IMR-90 (cell line): ENCODE data around the gene CYP2J2. TPM values are rescaled to one million over a fixed set of nuclear protein-coding genes. Genes with fewer than 3 reads are reported as not detected.

Source experiments
- ATAC-seq: fragments of 200-7000 bp; cut with Tn5 transposase; 2 replicates; pipeline ENCODE4 v1.9.1; 2020; ENCODE audit warnings: low read depth, mild to moderate bottlenecking, moderate library complexity
- BruUV-seq: library from RNA; stranded (reverse); fragments of 400-500 nt; replicated peaks from 2 replicates; lab custom pipeline; 2021; lab: Mats Ljungman, UMichigan
- CTCF ChIA-PET: fragments of 300-600 bp; formaldehyde crosslinking; extraction: SDS; loops from one replicate; lab custom pipeline; 2021; ENCODE audit warnings: antibody characterized with exemption; lab: Yijun Ruan, JAX
- POLR2A ChIA-PET: fragments of 300-600 bp; sonication (Branson Sonifier 250); formaldehyde crosslinking; loops from one replicate; lab custom pipeline; 2022; ENCODE audit warnings: antibody characterized with exemption; ENCODE audit not compliant: unreplicated experiment; lab: Charles Lee
- DNase-seq: peaks from one replicate; pipeline ENCODE4 v3.0.0; 2013
- H2AFZ ChIP-seq: replicated peaks from 2 replicates; pipeline ENCODE3; 2013; ENCODE audit warnings: low read length, mild to moderate bottlenecking; ENCODE audit not compliant: poor library complexity
- H2AK5ac ChIP-seq: 2 replicates; pipeline ENCODE4 v1.6.1; 2013; ENCODE audit warnings: low read depth, low read length, inconsistent platforms
- H2AK9ac ChIP-seq: replicated peaks from 2 replicates; pipeline ENCODE3; 2013; ENCODE audit warnings: mild to moderate bottlenecking, low read depth, low read length, moderate library complexity; ENCODE audit not compliant: poor library complexity
- H2BK120ac ChIP-seq: 2 replicates; pipeline ENCODE4 v1.6.1; 2013; ENCODE audit warnings: low read depth, low read length, inconsistent platforms
- H2BK15ac ChIP-seq: 3 replicates; pipeline ENCODE4 v1.6.1; 2013; ENCODE audit warnings: low read depth, low read length, inconsistent platforms
- H2BK20ac ChIP-seq: 2 replicates; pipeline ENCODE4 v1.6.1; 2013; ENCODE audit warnings: low read depth, mild to moderate bottlenecking, inconsistent platforms, low read length, moderate library complexity
- H2BK5ac ChIP-seq: 2 replicates; pipeline ENCODE4 v1.6.1; 2013; ENCODE audit warnings: mild to moderate bottlenecking, low read depth, low read length, inconsistent platforms; ENCODE audit not compliant: poor library complexity, severe bottlenecking
- H3K14ac ChIP-seq: replicated peaks from 2 replicates; pipeline ENCODE4 v1.6.1; 2013; ENCODE audit warnings: low read depth, low read length, inconsistent platforms
- H3K18ac ChIP-seq: 2 replicates; pipeline ENCODE4 v1.6.1; 2013; ENCODE audit warnings: low read depth, low read length, control low read depth
- H3K23ac ChIP-seq: 2 replicates; pipeline ENCODE4 v1.6.1; 2013; ENCODE audit warnings: low read depth, low read length, inconsistent platforms
- H3K27ac ChIP-seq: 2 replicates; pipeline ENCODE4 v1.5.1; 2013; ENCODE audit warnings: mild to moderate bottlenecking, control low read depth, low read length; ENCODE audit not compliant: insufficient read depth
- H3K27me3 ChIP-seq: 2 replicates; pipeline ENCODE4 v1.6.1; 2013; ENCODE audit warnings: low read length; ENCODE audit not compliant: control insufficient read depth, insufficient read depth
- H3K36me3 ChIP-seq: 2 replicates; pipeline ENCODE4 v1.6.1; 2013; ENCODE audit warnings: low read length, mixed read lengths; ENCODE audit not compliant: control insufficient read depth, insufficient read depth
- H3K4ac ChIP-seq: 2 replicates; pipeline ENCODE4 v1.6.1; 2013; ENCODE audit warnings: low read depth, low read length, inconsistent platforms
- H3K4me1 ChIP-seq: 2 replicates; pipeline ENCODE4 v1.6.1; 2013; ENCODE audit warnings: low read length, mixed read lengths; ENCODE audit not compliant: control insufficient read depth, insufficient read depth
- H3K4me2 ChIP-seq: 2 replicates; pipeline ENCODE4 v1.6.1; 2013; ENCODE audit warnings: low read depth, mild to moderate bottlenecking, control low read depth, low read length, moderate library complexity
- H3K4me3 ChIP-seq: 2 replicates; pipeline ENCODE4 v1.5.1; 2013; ENCODE audit warnings: low read depth, mild to moderate bottlenecking, control low read depth, low read length, moderate library complexity; ENCODE audit not compliant: insufficient read depth
- H3K56ac ChIP-seq: 2 replicates; pipeline ENCODE4 v1.6.1; 2013; ENCODE audit warnings: low read length, inconsistent platforms; ENCODE audit not compliant: insufficient read depth; ENCODE audit errors: extremely low read depth
- H3K79me1 ChIP-seq, 2 experiments: 2 replicates each; pipeline ENCODE4 v1.6.1; 2013; ENCODE audit warnings: low read length in 2 of 2, inconsistent platforms in 1 of 2, low read depth in 1 of 2
- H3K9ac ChIP-seq: 2 replicates; pipeline ENCODE4 v1.6.1; 2013; ENCODE audit warnings: low read depth, low read length, control low read depth
- H3K9me1 ChIP-seq: 2 replicates; pipeline ENCODE4 v1.6.1; 2013; ENCODE audit warnings: low read length, inconsistent platforms; ENCODE audit not compliant: insufficient read depth
- H3K9me3 ChIP-seq: 2 replicates; pipeline ENCODE4 v1.6.1; 2013; ENCODE audit warnings: low read length; ENCODE audit not compliant: control insufficient read depth, insufficient read depth
- H4K20me1 ChIP-seq: 2 replicates; pipeline ENCODE4 v1.6.1; 2013; ENCODE audit warnings: low read length, inconsistent platforms; ENCODE audit not compliant: insufficient read depth
- H4K5ac ChIP-seq: 2 replicates; pipeline ENCODE4 v1.6.1; 2013; ENCODE audit warnings: mild to moderate bottlenecking, low read depth, low read length, control low read depth
- H4K8ac ChIP-seq, 2 experiments: 2 replicates each; pipeline ENCODE4 v1.6.1; 2013; ENCODE audit warnings: low read depth in 2 of 2, low read length in 2 of 2, control low read depth in 1 of 2, inconsistent platforms in 1 of 2
- H4K91ac ChIP-seq: 2 replicates; pipeline ENCODE4 v1.6.1; 2013; ENCODE audit warnings: low read depth, low read length, inconsistent platforms; ENCODE audit not compliant: insufficient read depth
- POLR2A ChIP-seq: IDR thresholded peaks from 2 replicates; pipeline ENCODE4 v1.6.1; 2012; ENCODE audit warnings: mild to moderate bottlenecking, low read depth, low read length
- RAD21 ChIP-seq: IDR thresholded peaks from 2 replicates; pipeline ENCODE4 v1.6.1; 2012; ENCODE audit warnings: low read length, improper control_type of control experiment
- RCOR1 ChIP-seq: IDR thresholded peaks from 2 replicates; pipeline ENCODE4 v1.6.1; 2012; ENCODE audit warnings: mild to moderate bottlenecking, low read length, improper control_type of control experiment; ENCODE audit not compliant: insufficient replicate concordance
- WGBS, 2 experiments: methylation state at CpG; one replicate each; pipeline versions ENCODE4 v1.1.5 to v1.1.7; 2013; ENCODE audit warnings: missing lambda C conversion rate in 2 of 2; ENCODE audit not compliant: insufficient read length in 1 of 2; ENCODE audit errors: extremely low coverage in 2 of 2; 5-methylcytosine and 5-hydroxymethylcytosine counted together
- dilution Hi-C: fragments of 300-500 bp; cut with HindIII; formaldehyde crosslinking; loops from one replicate; pipeline ENCODE4 v1.14.3; 2018; ENCODE audit warnings: low sequenced_read_pairs; ENCODE audit not compliant: unreplicated experiment
- in situ Hi-C: fragments of 300-500 bp; cut with MboI; formaldehyde crosslinking; loops from 3 replicates; pipeline ENCODE4 v1.14.3; 2019; ENCODE audit warnings: low sequenced_read_pairs, inconsistent platforms, mixed read lengths
- intact Hi-C: fragments of 100-400 bp; cut with micrococcal nuclease; formaldehyde crosslinking; loops from 2 replicates; pipeline ENCODE4 v1.10.0; 2022
- polyA plus RNA-seq, 3 experiments: library from polyadenylated mRNA; depleted of rRNA; stranded (reverse); fragments of >200 nt; gene quantifications; 2 replicates each; pipeline ENCODE4 v1.2.3, GENCODE V29; 2012; ENCODE audit warnings: low replicate concordance in 1 of 3
- total RNA-seq: library from RNA; depleted of rRNA; stranded (reverse); fragments of >200 nt; gene quantifications from 2 replicates; pipeline ENCODE4 v1.2.3, GENCODE V29; 2012
- TF ChIP-seq, protein P1 (sequence below): fragments of 150-350 bp; IDR thresholded peaks from 2 replicates; pipeline ENCODE4 v1.6.1; 2016; ENCODE audit warnings: low read depth, mild to moderate bottlenecking, low read length, moderate library complexity, borderline replicate concordance

The CYP2J2 gene
- total and polyA plus RNA-seq, 2 of the 4 experiments (the other 2 are of a cell fraction) = 0.18 TPM; not detected in 1

DNA sequence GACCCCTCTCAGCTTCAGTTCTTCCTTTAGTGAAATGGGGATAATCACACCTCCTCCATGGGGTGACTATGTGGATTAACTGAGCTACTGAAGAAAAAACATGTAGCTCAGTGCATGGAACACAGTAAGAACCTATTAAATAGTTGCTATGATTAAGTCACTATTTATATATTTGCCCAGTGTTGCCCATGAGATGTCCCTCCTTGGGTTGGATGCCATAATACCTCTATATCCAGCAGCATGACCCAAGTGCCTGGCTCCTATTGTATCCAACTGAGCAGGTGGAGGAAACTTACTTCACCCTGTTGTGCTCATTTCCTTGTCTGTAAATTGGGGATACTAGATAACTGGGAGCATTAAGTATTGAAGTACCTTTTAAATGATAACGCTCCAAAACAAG, 47.1 kb upstream of the CYP2J2 start:
- no peak overlapping the region for H2BK15ac ChIP-seq
- no peak overlapping the region for H4K8ac ChIP-seq
- no peak overlapping the region for H3K4ac ChIP-seq
- no peak overlapping the region for H4K5ac ChIP-seq
- dilution Hi-C loops = no loop called here
- no peak overlapping the region for H3K23ac ChIP-seq
- no peak overlapping the region for H3K14ac ChIP-seq
- no peaks in the 10 kb centered on the region for H3K9me1 ChIP-seq
- no peak for ATAC-seq
- no peak overlapping the region for H2AK5ac ChIP-seq
- H3K9ac ChIP-seq = no peak overlapping the region
- intact Hi-C loops = loop anchor here (2.0 to 10.0 kb wide), 2 partner anchors 871 to 1879 kb away; no protein-coding TSS in a partner anchor
- no peaks in the 10 kb centered on the region for H3K36me3 ChIP-seq
- no peak overlapping the region for H3K4me3 ChIP-seq
- CTCF ChIA-PET = interaction anchor here (1.0 kb wide), 1 partner anchor 1076 kb away, joined by 3 read pairs; no protein-coding TSS in a partner anchor
- no peaks in the 10 kb centered on the region for H3K79me1 ChIP-seq
- POLR2A ChIA-PET = no interaction called here
- no peak overlapping the region for H3K56ac ChIP-seq
- H3K27me3 ChIP-seq = peaks cover 15% of the 10 kb centered on the region
- H3K4me2 ChIP-seq = no peak overlapping the region
- H2AK9ac ChIP-seq = no peak overlapping the region
- H3K9me3 ChIP-seq = no peaks in the 10 kb centered on the region
- in situ Hi-C loops = no loop called here
- no peak overlapping the region for H2BK120ac ChIP-seq
- H4K91ac ChIP-seq = no peak overlapping the region
- H2AFZ ChIP-seq = no peak overlapping the region
- TF ChIP-seq RCOR1 = no peak
- TF ChIP-seq POLR2A = no peak
- TF ChIP-seq, protein P1, sequence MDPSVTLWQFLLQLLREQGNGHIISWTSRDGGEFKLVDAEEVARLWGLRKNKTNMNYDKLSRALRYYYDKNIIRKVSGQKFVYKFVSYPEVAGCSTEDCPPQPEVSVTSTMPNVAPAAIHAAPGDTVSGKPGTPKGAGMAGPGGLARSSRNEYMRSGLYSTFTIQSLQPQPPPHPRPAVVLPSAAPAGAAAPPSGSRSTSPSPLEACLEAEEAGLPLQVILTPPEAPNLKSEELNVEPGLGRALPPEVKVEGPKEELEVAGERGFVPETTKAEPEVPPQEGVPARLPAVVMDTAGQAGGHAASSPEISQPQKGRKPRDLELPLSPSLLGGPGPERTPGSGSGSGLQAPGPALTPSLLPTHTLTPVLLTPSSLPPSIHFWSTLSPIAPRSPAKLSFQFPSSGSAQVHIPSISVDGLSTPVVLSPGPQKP = no peak
- TF ChIP-seq RAD21 = no peak
- no peak overlapping the region for H2BK5ac ChIP-seq
- no CpG with 5 or more reads among the region's 1 CpG for WGBS, 2 experiments
- no TSS peak for BruUV-seq
- H3K18ac ChIP-seq = no peak overlapping the region
- H3K27ac ChIP-seq = no peak overlapping the region
- no peaks in the 10 kb centered on the region for H3K4me1 ChIP-seq
- H4K20me1 ChIP-seq = no peaks in the 10 kb centered on the region
- H2BK20ac ChIP-seq = no peak overlapping the region
- no peak for DNase-seq
